Testis (tissue), 2 donors: ENCODE measurements around the gene CROT.

Experiments
- CTCF ChIP-seq, 3 experiments: fragments of 450-650 bp in 2 of 3; fragments of 200-600 bp in 1 of 3; sonication (generic) in 1 of 3; IDR thresholded peaks; one replicate each; pipeline ENCODE4 v1.5.1; 2016 to 2019; ENCODE audit warnings: antibody characterized with exemption in 3 of 3, mild to moderate bottlenecking in 2 of 3, moderate library complexity in 1 of 3
- POLR2A ChIP-seq: fragments of 450-650 bp; IDR thresholded peaks from one replicate; pipeline ENCODE4 v1.6.1; 2017; ENCODE audit warnings: antibody characterized with exemption, mild to moderate bottlenecking, moderate library complexity

- no peak for TF ChIP-seq CTCF (IDR thresholded peaks at IDR 0.05)
- no peak for TF ChIP-seq POLR2A
These were observed 44.7 kb upstream of the CROT start for GRCh38 chr7:87300756-87301155.
